Dermis lymphatic vessel endothelial cell (primary cell): ENCODE data around the gene HDAC4. TPM values are rescaled to one million over a fixed set of nuclear protein-coding genes. Genes with fewer than 3 reads are reported as not detected.

Experiments used
- total RNA-seq: library from RNA; depleted of rRNA; stranded (reverse); fragments of >200 nt; gene quantifications from 2 replicates; pipeline ENCODE4 v1.2.1, GENCODE V29; 2014

Gene HDAC4
- 14.6 and 18.5 TPM in 2 replicates for total RNA-seq

GRCh38 chr2:239400596-239401066 is at the start of gene HDAC4:
HDAC4 (minus strand) TSS chr2:239401020; CDS start chr2:239352699, 48,321 bp downstream.

